IPS-18a (cell line): ENCODE results near the gene PROM1.

ENCODE experiments used
- H3K27ac ChIP-seq: one replicate; pipeline ENCODE4 v1.5.1; 2013; ENCODE audit warnings: low read length
- H3K27me3 ChIP-seq: one replicate; pipeline ENCODE4 v1.6.1; 2013; ENCODE audit warnings: mild to moderate bottlenecking, low read length; ENCODE audit not compliant: control insufficient read depth, insufficient read depth
- H3K36me3 ChIP-seq: one replicate; pipeline ENCODE4 v1.6.1; 2013; ENCODE audit warnings: low read depth, low read length; ENCODE audit not compliant: control insufficient read depth
- H3K4me1 ChIP-seq: one replicate; pipeline ENCODE4 v1.6.1; 2013; ENCODE audit warnings: low read depth, low read length; ENCODE audit not compliant: control insufficient read depth
- H3K4me3 ChIP-seq: one replicate; pipeline ENCODE4 v1.5.1; 2013; ENCODE audit warnings: low read length
- H3K9ac ChIP-seq: one replicate; pipeline ENCODE4 v1.6.1; 2013; ENCODE audit warnings: mild to moderate bottlenecking, low read length, moderate library complexity
- H3K9me3 ChIP-seq: one replicate; pipeline ENCODE4 v1.6.1; 2013; ENCODE audit warnings: low read depth, low read length; ENCODE audit not compliant: control insufficient read depth

Gene PROM1

GRCh38 chr4:16078195-16078760, 5.5 kb downstream of the PROM1 start:
- no peak overlapping the region for H3K27ac ChIP-seq
- peaks cover 17% of the 10 kb centered on the region for H3K27me3 ChIP-seq
- no peak overlapping the region for H3K4me3 ChIP-seq
- H3K36me3 ChIP-seq = peaks cover 31% of the 10 kb centered on the region
- H3K9ac ChIP-seq = no peak overlapping the region
- no peaks in the 10 kb centered on the region for H3K9me3 ChIP-seq
- peaks cover 5% of the 10 kb centered on the region for H3K4me1 ChIP-seq

GRCh38 chr4:16077786-16078185, 6.0 kb downstream of the PROM1 start:
- Histone ChIP-seq H3K9me3 (no peaks in the 10 kb centered on the region), H3K9ac (no peak overlapping the region), H3K4me1 (peaks cover 5% of the 10 kb centered on the region), H3K4me3 (no peak overlapping the region), H3K27me3 (peaks cover 14% of the 10 kb centered on the region), H3K36me3 (peaks cover 31% of the 10 kb centered on the region), H3K27ac (no peak overlapping the region)

GRCh38 chr4:16075975-16076757, 7.7 kb downstream of the PROM1 start:
- Histone ChIP-seq H3K4me3 (no peak overlapping the region), H3K27me3 (peaks cover 1% of the 10 kb centered on the region), H3K4me1 (peaks cover 9% of the 10 kb centered on the region), H3K27ac (no peak overlapping the region), H3K36me3 (peaks cover 31% of the 10 kb centered on the region), H3K9ac (no peak overlapping the region), H3K9me3 (no peaks in the 10 kb centered on the region)

- Histone ChIP-seq H3K9ac (no peak overlapping the region), H3K4me3 (no peak overlapping the region), H3K4me1 (peaks cover 20% of the 10 kb centered on the region), H3K27me3 (no peaks in the 10 kb centered on the region), H3K9me3 (no peaks in the 10 kb centered on the region), H3K27ac (no peak overlapping the region), H3K36me3 (peaks cover 31% of the 10 kb centered on the region)
Measured at GRCh38 chr4:16075061-16075460, 8.8 kb downstream of the PROM1 start.

- no peak overlapping the region for H3K27ac ChIP-seq
- no peaks in the 10 kb centered on the region for H3K9me3 ChIP-seq
- H3K4me1 ChIP-seq = peaks cover 29% of the 10 kb centered on the region
- peaks cover 30% of the 10 kb centered on the region for H3K36me3 ChIP-seq
- H3K27me3 ChIP-seq = no peaks in the 10 kb centered on the region
- H3K9ac ChIP-seq = no peak overlapping the region
- H3K4me3 ChIP-seq = no peak overlapping the region
Measured at GRCh38 chr4:16072168-16072567, 11.7 kb downstream of the PROM1 start.

- Histone ChIP-seq H3K9me3 (no peaks in the 10 kb centered on the region), H3K4me1 (peaks cover 29% of the 10 kb centered on the region), H3K27ac (no peak overlapping the region), H3K36me3 (peaks cover 21% of the 10 kb centered on the region), H3K9ac (no peak overlapping the region), H3K27me3 (no peaks in the 10 kb centered on the region), H3K4me3 (no peak overlapping the region)
Measured at GRCh38 chr4:16070203-16070602, 13.6 kb downstream of the PROM1 start.

GRCh38 chr4:16067515-16067914, 16.3 kb downstream of the PROM1 start:
- H3K36me3 ChIP-seq = peaks cover 7% of the 10 kb centered on the region
- no peak overlapping the region for H3K27ac ChIP-seq
- no peak overlapping the region for H3K9ac ChIP-seq

GRCh38 chr4:16066586-16067128, 17.2 kb downstream of the PROM1 start:
- Histone ChIP-seq H3K9me3 (no peaks in the 10 kb centered on the region), H3K9ac (no peak overlapping the region), H3K4me3 (no peak overlapping the region), H3K36me3 (peaks cover 7% of the 10 kb centered on the region), H3K4me1 (peaks cover 25% of the 10 kb centered on the region), H3K27me3 (no peaks in the 10 kb centered on the region), H3K27ac (no peak overlapping the region)

More at GRCh38 chr4:16067515-16067914, 16.3 kb downstream of the PROM1 start:
- Histone ChIP-seq H3K27me3 (no peaks in the 10 kb centered on the region), H3K9me3 (no peaks in the 10 kb centered on the region), H3K4me1 (peaks cover 29% of the 10 kb centered on the region), H3K4me3 (no peak overlapping the region)

- Histone ChIP-seq H3K9me3 (no peaks in the 10 kb centered on the region), H3K27ac (no peak overlapping the region), H3K4me3 (no peak overlapping the region), H3K36me3 (peaks cover 7% of the 10 kb centered on the region), H3K27me3 (no peaks in the 10 kb centered on the region), H3K4me1 (peaks cover 9% of the 10 kb centered on the region), H3K9ac (no peak overlapping the region)
Measured at GRCh38 chr4:16065066-16065465, 18.8 kb downstream of the PROM1 start.

GRCh38 chr4:16062601-16063000, 21.2 kb downstream of the PROM1 start:
- Histone ChIP-seq H3K4me3 (no peak overlapping the region), H3K27ac (no peak overlapping the region), H3K9ac (no peak overlapping the region), H3K4me1 (no peaks in the 10 kb centered on the region), H3K9me3 (no peaks in the 10 kb centered on the region), H3K36me3 (peaks cover 5% of the 10 kb centered on the region), H3K27me3 (no peaks in the 10 kb centered on the region)

GRCh38 chr4:16056681-16057385, 27.0 kb downstream of the PROM1 start:
- Histone ChIP-seq H3K4me3 (no peak overlapping the region), H3K9me3 (no peaks in the 10 kb centered on the region), H3K36me3 (peaks cover 2% of the 10 kb centered on the region), H3K27ac (no peak overlapping the region), H3K9ac (no peak overlapping the region), H3K4me1 (no peaks in the 10 kb centered on the region), H3K27me3 (no peaks in the 10 kb centered on the region)
